ENCODE measurements around the gene WRAP53.

DNA sequence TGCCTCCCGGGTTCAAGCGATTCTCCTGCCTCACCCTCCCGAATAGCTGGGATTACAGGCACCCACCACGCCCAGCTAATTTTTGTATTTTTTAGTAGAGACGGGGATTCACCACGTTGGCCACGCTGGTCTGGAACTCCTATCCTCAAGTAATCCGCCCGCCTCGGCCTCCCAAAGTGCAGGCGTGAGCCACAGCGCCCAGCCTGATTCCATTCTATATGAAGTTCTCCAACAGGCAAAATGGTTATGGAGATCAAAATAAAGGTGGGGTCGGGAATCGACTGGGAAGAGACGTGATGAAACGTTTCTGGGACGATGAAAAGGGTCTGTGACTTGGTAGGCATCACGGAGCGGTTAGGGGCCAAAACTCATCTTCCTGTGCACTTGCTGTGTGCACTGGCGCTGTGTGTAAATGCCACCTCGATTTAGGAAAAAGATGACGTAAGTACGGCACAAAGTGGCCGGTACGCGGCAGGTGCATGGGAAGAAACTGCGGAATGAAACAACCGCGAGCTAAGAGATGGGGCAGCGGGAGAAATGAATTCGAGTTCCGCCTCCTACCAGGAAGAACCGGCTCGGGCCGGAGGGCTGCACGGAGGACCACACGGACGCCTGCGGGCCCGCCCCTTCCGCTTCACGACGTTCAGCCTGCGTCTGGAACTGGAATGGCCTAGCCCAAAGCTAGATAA lies 2.6 kb upstream of the WRAP53 start:
- TF ChIP-seq CHD2 (IDR thresholded peaks at IDR 0.05; ENCODE audit: borderline replicate concordance, low read depth, low read length) (no peak), ETV6 (conservative IDR thresholded peaks at IDR 0.05 in 1 of 2, IDR thresholded peaks at IDR 0.05 in 1 of 2; ENCODE audit: borderline replicate concordance in 1 of 2, low read depth in 1 of 2) (no peak), EP300 (IDR thresholded peaks at IDR 0.05; ENCODE audit: borderline replicate concordance in 1 of 2, control insufficient read depth in 1 of 2, low read depth in 2 of 2, low read length in 2 of 2) (no peak), ZBED1 (IDR thresholded peaks at IDR 0.05; ENCODE audit: borderline replicate concordance) (no peak), POLR2A (IDR thresholded peaks at IDR 0.05; ENCODE audit: low read depth, low read length) (peak; percentile 89), ZNF274 (IDR thresholded peaks at IDR 0.05; ENCODE audit: insufficient read depth, insufficient read length) (no peak), STAT1 (conservative IDR thresholded peaks at IDR 0.05) (no peak), TAF1 (IDR thresholded peaks at IDR 0.05; ENCODE audit: borderline replicate concordance, low read depth, low read length) (peak; percentile 68; the same call in 1 of the 2 replicates)
- TF ChIP-seq, protein P1, sequence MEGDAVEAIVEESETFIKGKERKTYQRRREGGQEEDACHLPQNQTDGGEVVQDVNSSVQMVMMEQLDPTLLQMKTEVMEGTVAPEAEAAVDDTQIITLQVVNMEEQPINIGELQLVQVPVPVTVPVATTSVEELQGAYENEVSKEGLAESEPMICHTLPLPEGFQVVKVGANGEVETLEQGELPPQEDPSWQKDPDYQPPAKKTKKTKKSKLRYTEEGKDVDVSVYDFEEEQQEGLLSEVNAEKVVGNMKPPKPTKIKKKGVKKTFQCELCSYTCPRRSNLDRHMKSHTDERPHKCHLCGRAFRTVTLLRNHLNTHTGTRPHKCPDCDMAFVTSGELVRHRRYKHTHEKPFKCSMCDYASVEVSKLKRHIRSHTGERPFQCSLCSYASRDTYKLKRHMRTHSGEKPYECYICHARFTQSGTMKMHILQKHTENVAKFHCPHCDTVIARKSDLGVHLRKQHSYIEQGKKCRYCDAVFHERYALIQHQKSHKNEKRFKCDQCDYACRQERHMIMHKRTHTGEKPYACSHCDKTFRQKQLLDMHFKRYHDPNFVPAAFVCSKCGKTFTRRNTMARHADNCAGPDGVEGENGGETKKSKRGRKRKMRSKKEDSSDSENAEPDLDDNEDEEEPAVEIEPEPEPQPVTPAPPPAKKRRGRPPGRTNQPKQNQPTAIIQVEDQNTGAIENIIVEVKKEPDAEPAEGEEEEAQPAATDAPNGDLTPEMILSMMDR (IDR thresholded peaks at IDR 0.05 in 2 of 3, conservative IDR thresholded peaks at IDR 0.05 in 1 of 3; ENCODE audit: control insufficient read depth in 2 of 3, extremely low read depth in 1 of 3, insufficient read depth in 1 of 3, low read depth in 3 of 3, low read length in 3 of 3): no peak
